Stimulated activated CD4-positive, alpha-beta T cell treated with anti-CD3 and anti-CD28 coated beads, Interleukin-1b, Interleukin-23, amount 100 ng/mL, for 4 hours (primary cell): Measurements from ENCODE around the gene AMY1C.
"Not testable (repeated sequence)": the region's sequence is repeated elsewhere in the genome, so short reads cannot be mapped to it uniquely, and the experiment has no call there.

Experiments used
- DNase-seq, 2 donors: peaks; one replicate each; pipeline ENCODE4 v3.0.0-alpha.2; 2020; ENCODE audit warnings: low read depth in 2 of 2

AMY1C gene

GRCh38 chr1:103749598-103749997 is at the start of gene AMY1C:
TSS of gene AMY1C (plus strand) at chr1:103749898. CDS start at chr1:103750470, 572 bp downstream.
- DNase-seq: not testable (repeated sequence)

- DNase-seq: not testable (repeated sequence)
These were observed 49.0 kb upstream of the AMY1C start for GRCh38 chr1:103700669-103701068.

- DNase-seq: not testable (repeated sequence)
These were observed 48.4 kb upstream of the AMY1C start for GRCh38 chr1:103701256-103701655.

GRCh38 chr1:103707670-103708069 is 42.0 kb upstream of the AMY1C start:
- DNase-seq: not testable (repeated sequence)

GRCh38 chr1:103710381-103710780 is 39.3 kb upstream of the AMY1C start:
- DNase-seq: not testable (repeated sequence)

- DNase-seq: not testable (repeated sequence)
These were observed 32.3 kb upstream of the AMY1C start for GRCh38 chr1:103717404-103717803.

- not testable (repeated sequence) for DNase-seq
These were observed 28.2 kb upstream of the AMY1C start for GRCh38 chr1:103721473-103721872.

GRCh38 chr1:103735334-103735733 is 14.4 kb upstream of the AMY1C start:
- DNase-seq: not testable (repeated sequence)

- DNase-seq: not testable (repeated sequence)
These were observed 11.7 kb upstream of the AMY1C start for GRCh38 chr1:103738031-103738430.

GRCh38 chr1:103744449-103744848 is 5.2 kb upstream of the AMY1C start:
- DNase-seq: not testable (repeated sequence)

- not testable (repeated sequence) for DNase-seq
These were observed 4.7 kb upstream of the AMY1C start for GRCh38 chr1:103745040-103745439.

- not testable (repeated sequence) for DNase-seq
These were observed 1.4 kb upstream of the AMY1C start for GRCh38 chr1:103748273-103748672.

- DNase-seq: no peak
These were observed 12.2 kb downstream of the AMY1C start for GRCh38 chr1:103761896-103762295.

- no peak for DNase-seq
These were observed 30.2 kb downstream of the AMY1C start for GRCh38 chr1:103779932-103780331.

GRCh38 chr1:103783944-103784377 is 34.3 kb downstream of the AMY1C start:
- DNase-seq: no peak

- DNase-seq: no peak
These were observed 38.7 kb downstream of the AMY1C start for GRCh38 chr1:103788377-103788776.

- no peak for DNase-seq
These were observed 40.5 kb downstream of the AMY1C start for GRCh38 chr1:103790172-103790571.
